Spleen (tissue), 7 donors: ENCODE data around the gene G6PC2.

Experiments used
- CTCF ChIP-seq, 11 experiments: fragments of 200-600 bp in 7 of 11; fragments of 450-650 bp in 4 of 11; sonication (generic) in 4 of 11; IDR thresholded peaks in 8 of 11; conservative IDR thresholded peaks in 3 of 11; 1 replicate in 7 of 11; 2 replicates in 4 of 11; pipeline versions ENCODE4 v1.4.0 to v1.8.0; 2016 to 2021; ENCODE audit warnings: antibody characterized with exemption in 11 of 11, inconsistent platforms in 4 of 11, mild to moderate bottlenecking in 1 of 11
- POLR2A ChIP-seq, 3 donors: fragments of 450-650 bp; IDR thresholded peaks; one replicate each; pipeline ENCODE4 v1.5.1; 2017; ENCODE audit warnings: antibody characterized with exemption in 3 of 3, mild to moderate bottlenecking in 1 of 3
- donor health status: DM: no; HTN: no; CAD: no; lungs with moderate emphysema.
- donor health status: DM: no; HTN: no; CAD: no.
- donor health status: DM: no; HTN: no; CAD: no.

- no peak for TF ChIP-seq CTCF (IDR thresholded peaks at IDR 0.05 in 8 of 11, conservative IDR thresholded peaks at IDR 0.05 in 3 of 11)
- no peak for TF ChIP-seq POLR2A (IDR thresholded peaks at IDR 0.05)
Observed at GRCh38 chr2:168930242-168930641, 29.2 kb downstream of the G6PC2 start.
